Activated T-helper 1 cell treated with anti-CD3 and anti-CD28 coated beads, Interleukin-2, amount 50 U/mL, for 16 hours (primary cell): ENCODE data around the gene NTRK2.
"Not testable (repeated sequence)": the region's sequence is repeated elsewhere in the genome, so short reads cannot be mapped to it uniquely, and the experiment has no call there.

Source experiments
- DNase-seq, 2 donors: peaks; one replicate each; pipeline ENCODE4 v3.0.0-alpha.2; 2020; ENCODE audit warnings: low read depth in 1 of 2, low spot score in 1 of 2

The NTRK2 gene

DNA sequence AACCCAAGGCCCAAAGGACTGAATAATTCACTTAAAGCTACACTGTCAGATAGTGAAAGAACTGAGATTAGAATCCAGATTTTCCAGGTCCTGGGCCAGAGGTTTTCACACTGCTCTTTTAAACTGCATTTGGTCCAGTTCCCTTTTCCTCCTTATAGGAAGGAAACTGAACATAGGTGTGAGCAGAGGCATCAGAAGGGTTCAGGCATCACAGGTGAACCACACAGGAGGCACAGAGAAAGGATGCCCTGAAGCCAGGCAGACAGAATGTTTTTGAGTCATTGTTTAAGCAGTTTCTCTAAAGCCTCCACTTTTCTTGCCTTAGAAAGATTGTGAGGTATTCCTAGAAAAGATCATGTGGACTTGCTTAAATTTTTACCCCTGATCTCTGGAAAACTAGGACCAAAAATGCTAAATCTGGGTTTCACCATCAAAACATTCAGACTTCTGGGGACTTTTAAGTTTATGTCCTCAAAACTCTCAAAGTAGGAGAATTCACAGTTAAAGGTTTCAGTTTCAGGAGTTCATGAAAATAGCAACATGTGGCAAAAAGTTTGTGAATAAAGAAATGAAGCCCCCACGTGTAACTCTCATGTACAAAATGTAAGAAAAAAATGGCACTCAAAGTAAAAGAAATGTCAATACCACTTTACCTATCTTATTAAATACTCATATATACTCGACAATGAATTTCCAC lies 386.1 kb downstream of the NTRK2 start:
- DNase-seq: no peak

GRCh38 chr9:85056203-85056572 lies 386.7 kb downstream of the NTRK2 start:
- DNase-seq: no peak

GRCh38 chr9:85061969-85062368 lies 392.4 kb downstream of the NTRK2 start:
- no peak for DNase-seq

GRCh38 chr9:85062385-85063022 lies 393.0 kb downstream of the NTRK2 start:
- DNase-seq: no peak

- DNase-seq: no peak
Measured at GRCh38 chr9:85064811-85065371, 395.4 kb downstream of the NTRK2 start.

- DNase-seq: no peak
Measured at GRCh38 chr9:85067792-85068191, 398.3 kb downstream of the NTRK2 start.

GRCh38 chr9:85069421-85069820 lies 399.9 kb downstream of the NTRK2 start:
- not testable (repeated sequence) for DNase-seq
